GM04503 (cell line): ENCODE measurements around the gene ARVCF.

ENCODE experiments used
- DNase-seq: peaks from one replicate; pipeline ENCODE4 v3.0.0-alpha.2; 2012; ENCODE audit warnings: low read depth

The ARVCF gene

DNA sequence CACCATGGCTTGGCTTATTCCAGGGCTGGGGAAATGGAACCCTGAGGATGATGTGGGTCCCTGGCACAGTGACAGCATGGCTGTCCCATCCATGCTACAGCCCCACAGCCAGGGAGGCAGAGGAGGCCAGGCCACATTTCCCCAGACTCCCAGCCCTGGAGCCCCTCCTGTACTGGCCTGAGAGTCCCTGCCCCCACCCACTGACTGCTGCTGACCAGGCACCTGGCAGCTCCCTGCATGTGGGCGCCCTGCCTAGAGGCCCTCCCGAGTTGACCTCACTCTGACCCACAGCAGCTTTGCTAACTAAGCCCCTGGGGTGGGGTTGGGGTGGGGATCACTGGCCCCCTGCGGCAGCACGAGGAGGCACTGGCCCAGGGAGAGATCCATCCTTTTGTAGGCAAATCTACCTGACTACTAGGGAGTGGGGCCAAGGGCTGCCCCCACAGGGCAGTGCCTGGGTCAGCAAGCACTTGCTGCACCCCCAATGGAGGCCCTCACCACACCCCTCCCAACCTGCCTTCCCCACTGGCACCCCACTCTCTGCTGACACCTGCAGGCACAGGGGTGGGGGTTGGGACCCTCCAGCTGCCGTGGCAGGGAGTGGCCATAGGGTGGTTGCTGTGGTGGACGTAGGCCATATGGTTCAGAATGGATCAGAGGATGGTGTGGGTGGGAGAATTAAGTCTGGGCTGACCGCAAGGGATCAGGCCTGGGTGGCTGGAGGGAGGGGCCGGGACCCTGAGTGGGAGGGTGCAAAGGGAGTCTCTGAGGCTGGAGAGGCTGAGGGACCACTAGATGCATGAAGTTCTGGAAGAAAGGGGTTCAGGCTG is 17.4 kb downstream of the ARVCF start:
- no peak for DNase-seq

DNA sequence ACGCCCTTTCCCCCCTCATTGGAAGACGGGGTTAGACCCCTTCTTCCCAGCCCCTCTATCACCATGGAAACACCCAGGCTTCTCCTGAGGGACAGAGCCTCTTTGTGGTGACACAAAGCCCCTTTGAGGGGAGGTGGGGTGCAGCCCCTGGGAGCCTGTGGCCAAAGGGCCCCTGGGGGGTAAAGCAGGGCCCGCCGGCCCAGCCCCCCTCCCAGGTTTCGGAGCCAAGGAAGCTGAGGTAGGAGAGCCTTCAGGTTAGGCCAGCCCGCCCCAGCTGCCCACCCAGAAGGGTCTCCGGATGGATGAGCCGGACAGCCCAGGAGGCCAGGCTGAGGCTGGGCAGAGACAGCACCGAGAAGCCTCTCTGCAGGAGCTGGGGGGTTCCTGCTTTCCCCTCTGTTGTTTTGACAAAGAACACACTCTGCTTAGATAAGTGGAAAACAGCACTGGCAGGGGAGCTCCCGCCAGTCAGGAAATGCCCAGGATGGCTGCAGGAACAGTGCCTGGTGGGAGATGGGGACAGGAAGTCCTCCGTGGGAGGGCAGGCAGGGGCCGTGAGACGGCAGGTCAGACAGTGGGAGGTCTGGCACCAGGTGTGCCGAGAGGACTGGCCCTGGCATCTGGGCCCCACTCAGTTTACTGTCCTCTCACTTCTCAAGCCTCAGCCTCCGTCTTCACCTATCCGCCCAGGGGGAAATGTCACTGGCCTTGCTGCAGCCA is 18.2 kb downstream of the ARVCF start:
- DNase-seq = no peak

DNA sequence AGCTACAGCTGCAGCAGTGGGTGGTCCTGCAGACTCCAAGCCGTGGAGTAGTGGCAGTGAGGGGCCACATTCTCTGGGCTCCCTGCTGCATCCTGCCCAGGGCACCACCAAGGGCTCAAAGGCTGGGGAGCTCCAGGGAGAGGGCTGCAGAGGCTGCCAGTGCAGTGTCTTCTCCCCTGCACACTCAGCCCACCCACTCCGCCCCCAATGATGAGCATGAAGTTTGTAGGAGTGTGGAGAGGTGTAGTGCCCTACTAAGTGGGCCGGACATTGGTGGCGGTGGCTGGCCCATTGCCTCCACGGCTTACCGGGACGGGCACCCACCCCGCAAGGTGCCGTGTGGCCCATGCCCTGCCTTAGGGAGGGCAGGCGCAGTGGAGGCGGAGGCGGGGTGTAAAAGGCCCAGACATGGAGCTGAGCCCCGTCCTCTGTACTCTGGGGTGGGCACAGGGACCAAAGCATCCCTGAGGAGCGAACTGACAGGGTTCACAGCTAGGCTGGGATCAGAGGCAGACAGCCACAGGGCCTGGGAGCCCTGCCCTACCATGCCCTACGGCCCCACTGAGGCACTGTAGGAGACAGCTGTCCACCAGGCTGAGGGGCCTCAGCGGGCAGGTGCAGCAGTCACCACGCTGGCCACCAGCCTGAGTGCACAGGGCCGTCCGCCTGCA is 18.9 kb downstream of the ARVCF start:
- DNase-seq = no peak

DNA sequence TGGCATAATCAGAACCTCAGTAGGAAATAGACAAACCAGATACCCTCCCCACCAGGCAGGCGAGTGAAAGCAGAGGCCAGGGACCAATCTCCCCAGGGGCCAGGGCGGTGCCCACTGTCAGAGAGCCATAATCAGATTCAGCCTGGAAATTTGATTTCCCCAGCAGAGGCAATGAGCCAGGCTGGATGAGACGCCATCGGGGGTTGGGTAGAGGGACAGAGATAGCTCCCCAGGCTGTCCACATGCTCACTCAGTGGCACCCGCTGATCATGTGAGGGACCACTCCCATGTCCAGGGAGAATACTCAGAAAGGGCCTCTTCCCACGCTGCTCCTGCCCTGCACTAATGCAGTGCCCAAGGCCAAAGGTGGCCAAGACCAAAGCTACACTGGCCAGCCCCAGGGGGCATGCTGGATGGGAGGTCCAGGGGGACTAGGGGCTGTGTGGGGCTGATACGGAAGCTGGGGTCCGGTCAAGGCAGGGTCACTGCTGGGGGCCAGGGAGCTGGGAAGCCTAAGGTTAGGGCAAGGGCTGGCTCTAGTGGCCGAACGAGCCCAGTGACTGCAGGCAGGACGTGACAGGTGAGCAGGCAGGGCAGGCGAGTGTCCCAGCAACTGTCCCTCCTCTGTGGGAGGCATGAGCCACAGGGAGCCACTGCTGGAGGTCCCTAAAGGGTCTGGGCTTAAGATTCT is 19.8 kb downstream of the ARVCF start:
- DNase-seq = no peak

DNA sequence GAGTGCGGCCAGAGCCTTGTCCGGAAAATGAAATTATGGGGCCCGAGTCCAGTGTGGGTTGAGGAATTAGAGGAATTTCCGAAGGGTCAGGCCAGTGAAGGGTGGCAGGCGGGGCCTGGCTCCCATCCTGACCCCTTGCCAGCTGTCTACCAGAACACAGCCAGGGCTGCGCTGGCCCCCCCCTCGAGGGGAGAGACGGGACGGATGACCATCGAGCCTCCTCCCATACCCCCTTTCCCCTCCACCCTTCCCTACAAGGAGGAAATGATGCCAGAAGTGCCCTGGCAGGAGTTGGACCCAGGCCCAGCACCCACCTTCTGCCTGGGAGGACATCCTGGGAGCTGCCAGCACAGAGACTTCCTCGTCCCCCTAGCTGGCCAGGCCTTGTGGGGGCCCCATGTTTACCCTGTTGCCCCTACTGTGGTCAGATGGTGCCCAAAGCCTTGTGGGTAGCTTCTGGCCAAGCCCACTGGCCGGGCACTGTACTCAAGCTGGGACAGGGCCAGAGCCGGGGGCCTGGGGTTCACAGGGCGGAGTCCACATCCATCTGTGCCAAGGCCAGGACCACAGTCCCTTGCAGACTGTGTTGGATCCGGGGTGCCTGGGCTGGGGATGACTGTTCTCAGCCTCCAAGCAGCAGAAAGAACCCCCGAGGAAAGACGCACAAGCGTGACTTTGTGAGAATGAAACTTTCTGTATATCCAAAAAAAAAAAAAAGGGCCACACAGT is 20.8 kb downstream of the ARVCF start:
- no peak for DNase-seq

DNA sequence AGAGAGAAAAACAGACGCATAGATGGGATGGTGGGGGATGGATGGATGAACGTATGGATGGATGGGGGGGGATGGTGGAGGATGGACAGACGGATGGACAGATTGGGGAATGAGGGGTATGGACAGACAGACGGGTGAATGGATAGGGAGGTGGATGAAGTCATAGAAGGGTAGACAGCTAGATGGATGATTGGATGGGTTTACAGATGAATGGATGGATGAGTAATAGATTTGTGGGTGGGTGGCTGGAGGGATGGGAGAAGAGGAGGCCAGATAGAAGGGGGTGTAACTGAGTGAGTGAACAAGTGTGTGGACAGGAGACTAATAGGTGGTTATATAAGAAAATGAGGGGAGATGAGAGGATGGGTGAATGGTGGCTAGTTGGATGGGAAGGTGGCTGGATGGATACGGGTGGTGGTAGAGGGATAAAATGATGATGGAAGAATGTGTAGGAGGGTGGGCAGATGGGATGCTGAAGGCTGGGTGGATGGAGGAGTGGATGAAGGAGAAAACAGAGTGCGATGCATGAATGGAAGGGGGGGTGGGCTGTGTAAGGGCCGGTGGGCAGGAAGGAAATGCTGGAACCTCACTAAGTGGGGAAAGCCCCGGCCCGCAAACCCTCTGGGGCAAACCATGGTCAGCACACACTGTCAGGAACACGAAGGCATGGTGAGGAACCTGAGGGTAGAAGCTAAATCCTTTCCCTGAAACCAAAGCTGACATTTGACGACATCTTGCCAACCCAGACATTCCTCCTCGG is 21.6 kb downstream of the ARVCF start:
- no peak for DNase-seq

DNA sequence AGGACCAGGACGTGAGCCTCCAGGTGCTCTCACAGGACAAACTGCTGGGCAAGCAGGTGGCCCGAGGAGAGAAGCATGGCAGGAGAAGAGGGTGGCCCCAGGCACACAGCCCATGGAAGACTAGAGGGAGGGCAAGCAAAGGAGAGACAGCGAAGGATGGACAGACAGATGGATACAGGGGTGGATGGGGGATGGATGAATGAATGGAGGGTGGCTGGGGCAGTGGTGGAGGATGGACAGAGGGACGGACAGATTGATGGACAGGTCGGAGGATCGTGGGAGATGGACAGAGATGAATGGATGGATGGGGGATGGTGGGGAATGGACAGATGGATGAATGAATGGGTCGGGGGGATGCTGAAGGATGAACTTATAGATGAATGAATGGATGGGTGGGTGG is 22.7 kb downstream of the ARVCF start:
- no peak for DNase-seq

DNA sequence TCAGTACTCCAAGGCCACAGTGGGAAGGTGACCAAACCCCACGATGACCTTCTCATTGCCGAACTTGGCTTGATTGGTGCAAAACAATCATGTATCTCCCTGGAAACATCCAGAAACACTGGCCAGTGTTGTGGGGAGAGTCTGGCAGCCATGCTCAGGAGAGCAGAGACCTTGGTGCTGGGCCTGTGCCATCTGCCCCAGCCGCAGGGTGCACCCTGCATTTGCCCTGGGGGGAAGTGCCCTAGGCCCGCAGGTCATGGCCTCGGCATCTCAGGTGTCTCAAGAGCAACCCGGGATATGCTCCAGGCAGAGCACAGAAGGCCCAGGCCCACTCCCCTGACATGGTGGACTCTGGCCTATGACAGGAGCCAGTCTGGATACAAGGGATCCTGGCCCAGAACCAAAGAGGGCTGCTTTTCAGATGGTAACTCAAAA is 23.7 kb downstream of the ARVCF start:
- no peak for DNase-seq

DNA sequence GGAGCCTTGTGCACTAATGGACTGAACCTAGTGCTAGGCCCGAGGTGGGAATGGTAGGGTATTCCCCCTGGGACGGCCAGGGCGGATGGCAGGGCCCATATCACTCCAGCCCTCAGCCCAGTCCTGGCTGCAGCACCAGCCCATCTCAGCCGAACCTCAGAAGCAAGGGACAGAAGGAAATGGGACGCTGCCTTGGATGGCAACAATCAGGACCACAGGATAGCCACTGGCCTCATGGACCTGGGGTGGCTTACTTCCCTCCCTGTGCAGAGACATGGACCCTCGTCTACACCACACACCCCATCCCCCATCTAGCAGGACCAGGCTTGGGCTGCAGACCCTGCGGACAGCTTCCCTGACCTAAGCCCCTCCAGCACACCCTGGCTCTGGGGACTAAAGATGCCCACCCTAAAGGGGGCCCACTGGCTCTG is 24.1 kb downstream of the ARVCF start:
- no peak for DNase-seq

DNA sequence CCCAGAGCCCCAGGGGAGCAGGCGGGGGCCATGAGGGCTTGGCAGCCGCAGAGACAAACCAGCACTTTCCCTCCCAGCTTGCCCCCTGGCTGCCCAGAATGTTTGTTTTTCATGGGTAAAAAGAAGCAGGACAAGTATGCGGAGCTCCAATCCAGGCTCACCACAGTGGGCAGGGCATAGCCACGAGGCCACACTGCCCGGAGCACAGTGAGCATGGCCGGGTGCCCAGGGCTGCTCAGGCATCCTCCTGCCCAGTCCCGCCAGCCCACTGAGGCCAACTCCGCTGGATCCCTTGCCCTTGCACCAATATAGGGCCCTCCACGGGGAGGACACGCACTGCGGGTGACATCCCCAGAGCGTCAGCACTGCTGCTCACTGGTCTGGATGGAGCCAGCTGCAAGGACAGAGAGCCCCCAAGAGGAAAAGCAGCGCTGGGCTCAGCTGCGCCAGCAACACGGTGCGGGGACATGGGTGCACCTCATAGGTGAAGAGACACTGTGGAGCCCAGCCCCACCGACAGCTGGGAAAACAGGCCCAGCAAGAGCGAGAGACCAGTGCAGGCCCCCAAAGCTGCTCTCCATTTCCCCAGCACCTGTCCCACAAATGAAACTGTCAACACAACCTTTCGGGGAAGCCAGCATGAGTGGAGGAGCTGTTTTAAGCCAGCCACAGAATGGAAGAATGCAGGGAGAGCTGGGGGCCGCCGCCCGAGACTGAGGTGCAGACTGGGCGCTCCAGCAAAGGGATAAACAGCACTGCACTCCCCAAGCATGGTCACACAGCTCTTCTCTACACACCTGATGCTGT is 24.8 kb downstream of the ARVCF start:
- DNase-seq = no peak

DNA sequence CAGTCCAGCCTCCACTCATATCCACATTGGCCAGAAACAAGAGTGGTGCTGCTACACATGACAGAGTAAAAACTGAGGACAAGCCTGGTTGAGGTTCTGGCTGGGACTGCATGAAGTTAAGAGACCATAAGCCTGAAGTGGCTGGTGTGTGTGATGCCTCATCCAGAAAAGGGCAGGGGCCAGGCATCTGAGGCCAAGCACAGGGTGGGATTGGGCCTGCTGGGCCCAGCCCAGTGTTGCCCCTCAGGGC is 25.3 kb downstream of the ARVCF start:
- no peak for DNase-seq

DNA sequence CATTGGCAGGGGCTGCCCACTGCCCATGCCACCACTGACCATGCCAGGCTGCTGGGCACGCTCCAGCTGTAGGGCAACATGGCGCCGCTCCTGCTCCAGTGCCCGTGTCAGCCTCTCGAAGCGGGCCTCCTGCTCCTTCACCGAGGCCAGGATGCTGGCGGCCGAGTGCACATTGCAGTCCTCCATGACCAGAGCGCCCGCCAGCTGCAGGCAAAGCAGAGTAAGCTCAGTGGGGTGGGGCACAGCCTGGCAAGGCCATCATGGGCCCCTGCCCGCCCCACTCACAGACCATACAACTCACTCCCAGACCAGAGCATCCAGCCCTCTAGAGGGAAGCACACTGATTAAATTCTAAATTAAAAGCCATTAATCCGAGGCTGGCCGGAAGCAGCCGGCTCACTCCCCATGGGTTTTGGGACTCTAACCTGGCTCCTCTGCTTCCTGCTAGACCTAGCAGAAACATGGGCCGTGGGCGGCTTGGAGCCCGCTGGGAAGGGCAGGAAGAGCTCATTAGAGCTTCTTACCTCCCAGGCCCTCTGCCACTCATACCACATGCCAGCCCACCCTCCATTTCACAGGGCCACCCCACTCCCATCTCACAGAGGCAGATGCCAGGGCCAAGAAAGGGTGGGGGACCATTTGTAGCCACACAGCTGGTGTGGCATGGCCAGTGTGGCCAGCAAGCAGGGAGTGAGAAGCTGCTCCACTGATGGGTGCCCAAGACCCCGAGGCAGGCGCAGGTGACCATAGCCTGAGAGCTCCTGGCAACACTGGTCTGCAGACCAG is 25.8 kb downstream of the ARVCF start:
- no peak for DNase-seq

DNA sequence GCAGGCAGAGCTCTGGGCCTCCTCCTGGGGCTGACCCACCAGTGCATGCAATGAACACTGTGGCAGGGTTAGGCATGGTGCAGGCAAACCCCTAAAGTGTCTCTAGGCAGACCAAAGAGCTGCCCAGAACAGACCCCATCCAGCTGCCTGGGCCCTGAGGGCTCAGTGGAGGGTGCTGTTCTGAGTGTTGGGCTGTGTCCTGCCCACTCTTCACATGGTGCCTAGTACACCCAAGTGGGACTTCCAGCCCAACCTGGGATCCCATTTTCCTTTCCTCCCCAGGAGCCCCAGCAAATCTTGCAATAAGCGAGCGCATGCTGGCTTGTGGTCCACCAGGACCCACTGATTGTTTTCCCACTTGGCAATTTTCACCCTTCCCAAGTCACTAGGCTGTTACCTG is 26.4 kb downstream of the ARVCF start:
- no peak for DNase-seq

DNA sequence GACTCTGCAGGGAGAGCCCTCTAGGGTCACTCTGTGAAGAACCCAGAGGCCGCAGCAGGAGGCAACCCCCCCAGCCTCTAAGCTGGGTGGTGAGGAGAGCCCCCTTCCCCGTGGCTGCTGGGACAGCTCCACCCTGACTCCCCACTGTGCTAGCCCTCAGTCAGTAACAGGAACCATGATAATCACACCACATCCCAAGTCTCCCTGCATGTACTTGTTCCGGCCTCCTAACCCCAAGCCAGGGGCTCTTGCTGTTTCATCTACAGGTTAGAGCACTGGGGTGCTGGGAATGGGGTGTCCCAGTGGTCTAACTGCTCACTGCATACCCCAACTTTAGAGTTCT is 26.9 kb downstream of the ARVCF start:
- no peak for DNase-seq

DNA sequence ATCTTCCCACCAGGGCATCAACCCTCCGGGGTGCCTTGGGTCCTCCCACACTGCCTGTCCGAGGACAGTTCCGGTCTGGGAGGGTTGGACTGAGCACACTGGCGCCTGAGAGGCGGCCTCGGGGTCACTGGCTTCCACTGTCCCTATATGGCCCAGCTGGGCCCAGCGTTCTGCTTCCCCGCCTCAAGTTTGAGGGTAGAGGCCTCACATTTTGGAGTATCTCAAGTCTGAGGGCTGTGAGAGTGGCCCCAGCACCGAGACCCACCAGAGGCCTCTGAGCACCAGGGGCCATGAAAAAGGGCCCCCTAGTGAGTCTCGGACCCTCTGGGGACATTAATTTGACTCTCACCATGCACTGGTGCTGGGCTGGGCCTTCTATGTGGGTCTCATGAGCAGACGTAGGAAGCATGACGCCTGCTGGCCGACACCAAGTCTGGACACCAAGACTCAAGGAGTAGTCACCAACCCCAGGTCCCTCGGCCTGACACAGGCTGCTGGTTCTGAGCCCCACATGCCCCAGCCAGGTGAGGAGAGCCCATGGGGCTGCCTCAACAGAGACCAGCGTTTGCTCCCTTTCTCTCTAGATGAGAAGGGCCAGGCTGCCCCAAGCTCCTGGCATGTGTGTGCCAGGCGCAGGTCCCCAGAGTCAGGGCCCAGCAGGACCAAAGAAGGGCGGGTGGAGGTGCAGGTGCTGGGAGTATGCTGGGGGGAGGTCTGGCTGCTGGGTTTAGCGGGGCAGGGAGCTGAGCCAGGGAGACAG is 27.5 kb downstream of the ARVCF start:
- no peak for DNase-seq

DNA sequence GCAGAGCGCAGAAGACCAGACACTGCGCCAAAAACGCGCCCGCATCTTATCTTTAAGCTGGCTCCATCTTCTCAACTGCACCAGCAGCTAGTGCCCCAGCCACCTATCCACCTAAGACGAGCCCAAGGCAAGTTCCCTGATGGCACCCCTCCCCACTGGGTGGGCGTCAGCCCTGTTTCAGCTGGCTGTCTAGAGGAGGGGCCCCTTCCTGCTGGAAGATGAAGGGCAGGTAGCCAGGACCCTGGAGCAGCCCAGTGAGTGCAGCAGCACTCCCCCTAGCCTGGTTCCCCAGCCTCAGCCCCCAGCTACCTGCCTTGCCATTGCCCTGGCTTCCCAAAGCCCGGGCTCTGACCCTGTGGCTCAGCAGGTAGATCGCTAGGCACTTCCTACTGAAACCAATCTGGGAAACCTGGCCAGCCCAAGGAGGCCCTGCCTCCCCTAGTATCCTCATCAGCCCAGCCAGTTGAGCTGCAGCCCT is 28.3 kb downstream of the ARVCF start:
- DNase-seq = no peak

DNA sequence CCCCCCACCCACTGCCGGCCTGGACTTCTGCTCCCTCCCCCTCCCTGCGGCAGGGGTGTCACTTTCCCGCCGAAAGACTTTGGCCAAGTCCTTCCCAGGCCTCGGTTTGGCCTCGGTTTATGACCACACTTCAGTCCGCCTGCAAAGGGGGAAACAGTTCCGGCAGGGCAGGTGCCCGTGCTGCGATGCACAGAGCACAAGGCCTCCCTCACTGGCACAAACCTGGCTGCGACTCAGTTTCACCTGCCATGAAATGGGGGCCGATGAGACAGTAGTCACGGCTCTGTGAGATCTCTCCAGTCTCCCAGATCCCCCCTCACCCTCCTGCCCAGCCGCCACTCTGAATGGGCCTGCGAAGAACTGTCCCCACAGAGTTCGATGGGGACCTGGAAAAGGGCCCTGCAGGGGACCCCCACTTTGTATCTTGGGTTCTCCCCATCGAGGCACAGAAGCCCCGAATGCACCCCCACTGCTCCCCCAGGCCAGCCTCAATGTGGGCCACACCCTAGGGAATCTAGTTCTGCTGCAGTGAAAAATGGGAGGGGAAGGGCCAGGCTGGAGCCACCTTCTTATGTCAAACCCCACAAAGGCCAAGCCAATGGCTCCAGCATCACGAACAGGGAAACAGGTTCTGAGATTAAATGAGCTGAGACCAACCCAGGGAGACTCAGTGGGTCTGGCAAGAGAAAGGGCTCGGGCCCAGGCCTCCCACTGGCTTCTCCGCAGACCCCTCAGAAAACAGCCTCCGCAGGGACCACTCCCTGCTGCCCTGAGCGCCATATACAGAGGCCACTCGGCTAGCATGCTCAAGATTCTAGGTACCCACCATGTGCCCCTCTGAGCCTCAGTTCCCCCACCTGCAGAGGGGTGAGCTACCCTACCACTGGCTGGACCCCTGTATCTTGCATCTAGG is 29.0 kb downstream of the ARVCF start:
- no peak for DNase-seq
